ENCODE results near the gene SPATA6. TPM values are rescaled to one million over a fixed set of nuclear protein-coding genes. Genes with fewer than 3 reads are reported as not detected.
A peak's percentile ranks its signal among the peaks of the same experiment; 100 is the strongest.

Gene SPATA6
- polyA plus RNA-seq, 1 donor = 8.2 TPM

DNA sequence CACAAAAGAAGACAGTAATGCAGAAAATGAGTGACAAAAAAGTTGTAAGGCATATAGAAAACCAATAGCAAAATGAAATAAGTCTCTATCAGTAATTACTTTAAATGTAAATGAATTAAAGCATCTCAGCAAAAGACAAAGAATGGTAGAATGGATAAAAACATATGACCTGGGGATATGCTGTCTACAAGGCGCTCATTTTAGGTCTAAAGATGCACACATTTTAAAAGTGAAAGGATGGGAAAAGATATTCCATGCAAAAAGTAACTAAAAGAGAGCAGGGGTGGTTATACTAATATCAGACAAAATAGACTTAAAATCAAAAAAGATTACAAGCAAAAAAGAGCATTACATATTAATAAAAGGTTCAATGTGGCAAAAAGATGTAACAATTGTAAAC is 41.2 kb downstream of the SPATA6 start:
- DNase-seq = no peak
- Histone ChIP-seq H3K27ac (ENCODE audit: low read length) (no peak overlapping the region), H3K9me3 (ENCODE audit: control insufficient read depth, low read depth, low read length) (no peaks in the 10 kb centered on the region), H3K27me3 (ENCODE audit: control insufficient read depth, insufficient read depth, low read length) (no peaks in the 10 kb centered on the region), H3K36me3 (ENCODE audit: control insufficient read depth, insufficient read depth, low read length) (no peaks in the 10 kb centered on the region), H3K4me3 (ENCODE audit: low read length) (no peak overlapping the region), H3K4me1 (ENCODE audit: control insufficient read depth, insufficient read depth, low read length) (no peaks in the 10 kb centered on the region)
- 83% methylated on average over 1 of the region's 1 CpG for WGBS (ENCODE audit: insufficient coverage, low lambda C conversion rate)

DNA sequence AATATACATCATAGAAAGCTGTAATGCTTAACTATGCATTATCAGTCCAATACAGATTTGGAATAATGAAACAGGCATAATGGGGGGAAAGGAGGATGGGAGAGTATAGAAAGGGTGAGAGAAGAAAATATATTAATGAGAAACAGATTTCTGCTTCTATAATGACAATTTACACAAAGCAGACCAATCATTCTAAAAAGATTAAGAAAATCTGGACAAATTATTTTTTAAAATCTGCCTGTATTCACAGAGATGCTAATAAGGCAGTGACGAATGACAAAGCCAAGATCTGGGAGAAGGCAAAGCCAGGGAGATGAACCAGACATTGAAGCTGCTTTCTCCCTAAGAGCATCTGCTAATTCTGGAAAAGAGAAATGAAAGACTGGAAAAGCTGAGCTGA is 50.0 kb downstream of the SPATA6 start:
- Histone ChIP-seq H3K27ac (ENCODE audit: low read length) (no peak overlapping the region), H3K36me3 (ENCODE audit: control insufficient read depth, insufficient read depth, low read length) (no peaks in the 10 kb centered on the region), H3K9me3 (ENCODE audit: control insufficient read depth, low read depth, low read length) (no peaks in the 10 kb centered on the region), H3K4me1 (ENCODE audit: control insufficient read depth, insufficient read depth, low read length) (no peaks in the 10 kb centered on the region), H3K4me3 (ENCODE audit: low read length) (no peak overlapping the region), H3K27me3 (ENCODE audit: control insufficient read depth, insufficient read depth, low read length) (no peaks in the 10 kb centered on the region)
- no peak for DNase-seq
- no CpG with 5 or more reads among the region's 1 CpG for WGBS (ENCODE audit: insufficient coverage, low lambda C conversion rate)

DNA sequence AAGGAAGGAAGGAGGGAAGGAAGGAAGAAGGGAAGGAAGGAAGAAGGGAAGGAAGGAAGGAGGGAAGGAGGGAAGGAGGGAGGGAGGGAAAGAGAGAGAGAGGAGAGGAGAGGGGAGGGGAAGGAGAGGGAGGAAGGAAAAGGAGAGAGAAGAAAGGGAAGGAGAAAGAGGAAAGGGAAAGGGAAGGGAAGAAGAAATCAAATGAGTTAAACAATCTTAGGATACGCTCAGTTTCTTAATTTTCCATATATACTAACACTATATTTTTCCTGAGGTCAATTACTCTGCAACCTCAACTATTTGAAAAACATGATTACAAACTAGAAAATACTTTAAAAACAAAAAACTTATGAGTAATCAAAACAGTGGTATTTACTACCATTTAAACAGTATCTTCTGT is 53.3 kb downstream of the SPATA6 start:
- WGBS (ENCODE audit: insufficient coverage, low lambda C conversion rate) = 88% methylated on average over 1 of the region's 1 CpG
- H3K4me1 ChIP-seq (ENCODE audit: control insufficient read depth, insufficient read depth, low read length) = no peaks in the 10 kb centered on the region
- no peaks in the 10 kb centered on the region for H3K27me3 ChIP-seq (ENCODE audit: control insufficient read depth, insufficient read depth, low read length)

DNA sequence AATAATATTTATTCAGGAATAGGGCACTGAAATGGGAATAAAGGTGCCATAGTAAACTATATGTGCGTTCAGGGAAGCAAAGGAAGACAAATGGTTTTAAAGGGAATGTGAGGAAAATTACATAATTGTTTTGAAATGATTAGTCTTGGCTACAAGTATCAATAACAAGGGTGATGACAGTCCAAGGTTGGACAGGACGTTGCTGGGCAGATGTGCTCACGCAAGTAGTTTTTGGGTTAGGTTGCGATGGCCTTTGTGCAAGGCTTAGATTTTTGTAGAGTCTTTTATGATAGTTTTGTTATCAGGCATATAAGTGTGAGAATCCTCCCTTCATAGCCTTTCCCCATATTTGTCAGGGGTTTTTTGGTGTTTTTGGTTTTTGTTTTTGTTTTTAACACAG is 57.0 kb downstream of the SPATA6 start:
- Histone ChIP-seq H3K27ac (ENCODE audit: low read length) (no peak overlapping the region), H3K27me3 (ENCODE audit: control insufficient read depth, insufficient read depth, low read length) (no peaks in the 10 kb centered on the region), H3K36me3 (ENCODE audit: control insufficient read depth, insufficient read depth, low read length) (no peaks in the 10 kb centered on the region), H3K4me1 (ENCODE audit: control insufficient read depth, insufficient read depth, low read length) (no peaks in the 10 kb centered on the region), H3K9me3 (ENCODE audit: control insufficient read depth, low read depth, low read length) (no peaks in the 10 kb centered on the region), H3K4me3 (ENCODE audit: low read length) (no peak overlapping the region)
- WGBS (ENCODE audit: insufficient coverage, low lambda C conversion rate) = 90% methylated on average over 2 of the region's 4 CpGs
- no peak for DNase-seq

More for the DNA sequence above, 53.3 kb downstream of the SPATA6 start:
- Histone ChIP-seq H3K27ac (ENCODE audit: low read length) (no peak overlapping the region), H3K9me3 (ENCODE audit: control insufficient read depth, low read depth, low read length) (no peaks in the 10 kb centered on the region), H3K36me3 (ENCODE audit: control insufficient read depth, insufficient read depth, low read length) (no peaks in the 10 kb centered on the region), H3K4me3 (ENCODE audit: low read length) (no peak overlapping the region)
- DNase-seq = no peak

DNA sequence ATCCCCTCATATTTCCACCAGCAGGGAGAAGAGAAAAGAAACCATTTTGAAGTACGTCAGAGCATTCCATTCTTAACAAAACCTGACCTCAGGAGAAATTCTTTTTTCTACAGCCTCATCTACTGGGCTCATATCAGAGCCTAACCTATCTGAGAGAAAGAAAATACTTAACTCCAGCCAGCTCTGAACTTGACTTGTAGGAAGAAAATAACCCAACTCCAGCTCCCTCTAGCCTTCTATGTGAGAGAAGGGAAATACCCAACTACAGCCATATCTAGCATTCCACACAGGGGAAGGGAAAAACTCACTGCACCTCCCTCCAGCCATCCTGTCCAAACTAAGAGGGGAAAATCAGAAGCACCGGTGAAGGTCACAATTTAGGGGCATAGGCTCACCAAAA is 57.7 kb downstream of the SPATA6 start:
- Histone ChIP-seq H3K36me3 (ENCODE audit: control insufficient read depth, insufficient read depth, low read length) (no peaks in the 10 kb centered on the region), H3K9me3 (ENCODE audit: control insufficient read depth, low read depth, low read length) (no peaks in the 10 kb centered on the region), H3K4me1 (ENCODE audit: control insufficient read depth, insufficient read depth, low read length) (no peaks in the 10 kb centered on the region), H3K4me3 (ENCODE audit: low read length) (no peak overlapping the region), H3K27me3 (ENCODE audit: control insufficient read depth, insufficient read depth, low read length) (no peaks in the 10 kb centered on the region), H3K27ac (ENCODE audit: low read length) (no peak overlapping the region)
- WGBS (ENCODE audit: insufficient coverage, low lambda C conversion rate) = no CpG with 5 or more reads among the region's 2 CpGs
- DNase-seq = peak in 1 of 2 donors; percentile 2

DNA sequence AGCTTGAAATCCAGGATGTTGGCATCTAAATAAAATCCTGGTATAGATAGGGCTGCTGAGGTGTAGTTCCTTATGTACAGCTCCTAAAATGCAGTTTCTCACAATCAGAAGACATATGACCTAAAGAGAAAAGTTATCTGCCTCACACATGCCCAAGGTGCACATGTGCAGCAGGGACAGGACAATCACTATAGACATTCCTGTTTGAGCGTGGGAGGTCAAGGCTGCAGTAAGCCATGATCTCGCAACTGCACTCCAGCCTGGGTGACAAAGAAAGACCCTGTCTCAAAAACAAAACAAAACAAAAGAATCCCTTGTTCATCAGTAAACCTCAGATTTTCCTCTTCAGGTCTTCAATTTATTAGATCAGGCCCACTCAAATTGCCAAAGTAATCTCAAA is 66.1 kb downstream of the SPATA6 start:
- no peak for DNase-seq
- Histone ChIP-seq H3K9me3 (ENCODE audit: control insufficient read depth, low read depth, low read length) (no peaks in the 10 kb centered on the region), H3K36me3 (ENCODE audit: control insufficient read depth, insufficient read depth, low read length) (no peaks in the 10 kb centered on the region), H3K27me3 (ENCODE audit: control insufficient read depth, insufficient read depth, low read length) (no peaks in the 10 kb centered on the region), H3K4me1 (ENCODE audit: control insufficient read depth, insufficient read depth, low read length) (no peaks in the 10 kb centered on the region), H3K27ac (ENCODE audit: low read length) (no peak overlapping the region), H3K4me3 (ENCODE audit: low read length) (no peak overlapping the region)
- no CpG with 5 or more reads among the region's 2 CpGs for WGBS (ENCODE audit: insufficient coverage, low lambda C conversion rate)

DNA sequence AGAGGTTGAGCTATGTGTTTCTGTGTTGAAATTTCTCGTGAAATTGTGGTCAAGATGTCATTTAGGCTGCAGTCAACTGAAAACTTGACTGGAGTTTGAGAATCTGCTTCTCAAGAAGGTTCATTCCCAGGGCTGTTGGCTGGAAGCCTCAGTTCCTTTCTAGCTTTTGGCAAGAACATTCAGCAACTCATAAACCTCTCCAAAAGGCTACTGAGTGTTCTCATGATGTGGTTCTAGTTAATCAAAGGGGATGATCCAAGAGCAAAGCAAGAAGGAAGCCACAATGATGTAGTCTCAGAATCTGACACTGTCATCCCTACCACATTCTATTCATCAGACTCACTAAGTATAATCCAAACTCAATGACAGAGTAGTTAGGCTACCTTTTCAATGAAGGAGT is 66.6 kb downstream of the SPATA6 start:
- Histone ChIP-seq H3K27me3 (ENCODE audit: control insufficient read depth, insufficient read depth, low read length) (no peaks in the 10 kb centered on the region), H3K4me3 (ENCODE audit: low read length) (no peak overlapping the region), H3K27ac (ENCODE audit: low read length) (no peak overlapping the region), H3K36me3 (ENCODE audit: control insufficient read depth, insufficient read depth, low read length) (no peaks in the 10 kb centered on the region), H3K4me1 (ENCODE audit: control insufficient read depth, insufficient read depth, low read length) (no peaks in the 10 kb centered on the region), H3K9me3 (ENCODE audit: control insufficient read depth, low read depth, low read length) (no peaks in the 10 kb centered on the region)
- WGBS (ENCODE audit: insufficient coverage, low lambda C conversion rate) = no CpG with 5 or more reads among the region's 1 CpG
- no peak for DNase-seq

DNA sequence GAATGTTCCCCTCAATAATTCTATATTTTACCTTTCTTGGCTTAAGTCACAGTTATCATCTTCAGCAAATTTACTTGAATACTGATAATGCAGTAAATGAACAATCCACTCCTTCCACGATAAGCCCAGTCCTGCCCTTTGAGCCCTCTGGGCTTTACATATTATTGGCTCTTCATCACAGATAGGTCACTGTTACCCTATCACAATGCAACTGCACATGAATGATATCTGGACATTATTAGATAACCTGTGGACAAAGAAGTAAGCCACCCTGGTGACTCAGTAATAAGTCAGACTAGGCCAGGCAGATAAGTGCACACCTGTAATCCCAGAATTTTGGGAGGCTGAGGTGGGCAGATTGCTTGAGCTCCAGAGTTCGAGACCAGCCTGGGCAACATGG is 69.4 kb downstream of the SPATA6 start:
- peak; percentile 14 to 64 for DNase-seq
- H3K36me3 ChIP-seq (ENCODE audit: control insufficient read depth, insufficient read depth, low read length) = no peaks in the 10 kb centered on the region

DNA sequence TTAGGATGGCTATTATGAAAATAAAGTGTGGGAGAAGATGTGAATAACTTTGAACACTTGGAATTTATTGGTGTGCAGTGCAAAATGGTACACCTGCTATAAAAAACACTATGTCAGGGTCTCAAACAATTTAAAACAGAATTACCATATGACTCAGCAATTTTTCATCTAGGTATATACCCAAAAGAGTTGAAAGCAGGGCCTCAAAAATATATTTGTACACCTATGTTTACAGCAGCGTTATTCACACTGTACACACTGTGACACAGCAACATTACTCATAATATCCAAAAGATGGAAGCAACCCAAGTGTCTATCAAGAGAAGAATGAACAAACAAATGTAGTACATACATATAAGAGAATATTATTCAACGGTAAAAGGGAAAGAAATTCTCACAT is 75.8 kb downstream of the SPATA6 start:
- DNase-seq = no peak
- H3K9me3 ChIP-seq (ENCODE audit: control insufficient read depth, low read depth, low read length) = no peaks in the 10 kb centered on the region
- H3K27ac ChIP-seq (ENCODE audit: low read length) = no peak overlapping the region
- H3K4me1 ChIP-seq (ENCODE audit: control insufficient read depth, insufficient read depth, low read length) = no peaks in the 10 kb centered on the region
- H3K36me3 ChIP-seq (ENCODE audit: control insufficient read depth, insufficient read depth, low read length) = peaks cover 2% of the 10 kb centered on the region
- no peak overlapping the region for H3K4me3 ChIP-seq (ENCODE audit: low read length)
- no peaks in the 10 kb centered on the region for H3K27me3 ChIP-seq (ENCODE audit: control insufficient read depth, insufficient read depth, low read length)
- WGBS (ENCODE audit: insufficient coverage, low lambda C conversion rate) = 65% methylated on average over 2 of the region's 2 CpGs

More for the DNA sequence above, 69.4 kb downstream of the SPATA6 start:
- WGBS (ENCODE audit: insufficient coverage, low lambda C conversion rate) = no CpG with 5 or more reads among the region's 2 CpGs
- no peak overlapping the region for H3K4me3 ChIP-seq (ENCODE audit: low read length)
- H3K27ac ChIP-seq (ENCODE audit: low read length) = no peak overlapping the region
- no peaks in the 10 kb centered on the region for H3K4me1 ChIP-seq (ENCODE audit: control insufficient read depth, insufficient read depth, low read length)
- no peaks in the 10 kb centered on the region for H3K27me3 ChIP-seq (ENCODE audit: control insufficient read depth, insufficient read depth, low read length)
- no peaks in the 10 kb centered on the region for H3K9me3 ChIP-seq (ENCODE audit: control insufficient read depth, low read depth, low read length)

DNA sequence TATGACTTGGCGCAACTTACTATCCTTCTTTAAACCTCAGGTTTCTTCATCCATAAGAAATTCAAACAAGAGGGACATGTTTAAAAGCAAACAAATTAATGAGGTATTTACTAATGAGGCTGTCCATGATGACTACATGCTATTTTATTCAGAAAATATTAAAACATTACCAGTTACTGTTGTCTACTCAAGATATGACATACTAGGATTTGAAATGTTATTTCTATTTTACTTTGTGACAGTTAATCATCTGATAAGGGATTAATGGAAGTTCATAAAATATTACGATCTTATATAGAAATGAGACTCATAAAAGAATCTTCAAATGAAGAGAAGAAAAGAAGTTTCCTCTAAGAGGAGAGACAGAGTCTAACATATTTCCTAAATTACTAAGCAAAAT is 80.1 kb downstream of the SPATA6 start:
- H3K9me3 ChIP-seq (ENCODE audit: control insufficient read depth, low read depth, low read length) = no peaks in the 10 kb centered on the region
- H3K36me3 ChIP-seq (ENCODE audit: control insufficient read depth, insufficient read depth, low read length) = peaks cover under 1% of the 10 kb centered on the region
- H3K27me3 ChIP-seq (ENCODE audit: control insufficient read depth, insufficient read depth, low read length) = no peaks in the 10 kb centered on the region
- no peak overlapping the region for H3K4me3 ChIP-seq (ENCODE audit: low read length)
- 100% methylated on average over 1 of the region's 2 CpGs for WGBS (ENCODE audit: insufficient coverage, low lambda C conversion rate)
- no peak for DNase-seq
- H3K27ac ChIP-seq (ENCODE audit: low read length) = no peak overlapping the region
- no peaks in the 10 kb centered on the region for H3K4me1 ChIP-seq (ENCODE audit: control insufficient read depth, insufficient read depth, low read length)

DNA sequence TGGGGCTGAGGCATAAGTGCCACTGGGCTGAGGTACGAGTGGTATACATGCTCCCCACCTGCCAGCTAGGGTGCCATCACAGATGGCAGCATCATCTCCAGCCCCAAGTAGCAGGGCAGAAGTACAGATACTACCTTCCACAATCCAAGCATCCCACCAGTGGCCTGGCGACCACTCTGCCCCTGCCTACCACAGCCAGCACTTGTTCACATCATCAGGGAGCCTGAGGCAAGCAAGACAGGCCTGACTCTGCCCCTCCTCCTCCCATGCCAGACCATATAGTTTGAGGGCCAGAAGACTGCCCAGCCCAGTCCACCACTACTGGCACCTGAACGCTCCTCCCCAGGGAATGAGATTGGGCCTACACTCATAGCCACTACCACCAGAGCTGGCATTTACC is 84.6 kb downstream of the SPATA6 start:
- Histone ChIP-seq H3K36me3 (ENCODE audit: control insufficient read depth, insufficient read depth, low read length) (peaks cover 3% of the 10 kb centered on the region), H3K9me3 (ENCODE audit: control insufficient read depth, low read depth, low read length) (peaks cover 4% of the 10 kb centered on the region), H3K4me1 (ENCODE audit: control insufficient read depth, insufficient read depth, low read length) (no peaks in the 10 kb centered on the region), H3K27me3 (ENCODE audit: control insufficient read depth, insufficient read depth, low read length) (no peaks in the 10 kb centered on the region), H3K4me3 (ENCODE audit: low read length) (no peak overlapping the region), H3K27ac (ENCODE audit: low read length) (no peak overlapping the region)
- no peak for DNase-seq
- WGBS (ENCODE audit: insufficient coverage, low lambda C conversion rate) = no CpG with 5 or more reads among the region's 3 CpGs

Data from large intestine (tissue), 3 donors.